GM12864 (cell line): ENCODE results near the gene KRT2.

Experiments used
- DNase-seq: peaks from one replicate; pipeline ENCODE4 v3.0.0-alpha.2; 2011; ENCODE audit warnings: low read depth
- H3K4me3 ChIP-seq: 2 replicates; pipeline ENCODE4 v1.5.1; 2011; ENCODE audit warnings: mild to moderate bottlenecking, low read depth, low read length, control low read depth
- CTCF ChIP-seq: IDR thresholded peaks from 2 replicates; pipeline ENCODE4 v1.5.1; 2011; ENCODE audit warnings: low read depth, mild to moderate bottlenecking, moderate library complexity, low read length, control low read depth, inconsistent platforms; ENCODE audit errors: missing control alignments

Gene KRT2

DNA sequence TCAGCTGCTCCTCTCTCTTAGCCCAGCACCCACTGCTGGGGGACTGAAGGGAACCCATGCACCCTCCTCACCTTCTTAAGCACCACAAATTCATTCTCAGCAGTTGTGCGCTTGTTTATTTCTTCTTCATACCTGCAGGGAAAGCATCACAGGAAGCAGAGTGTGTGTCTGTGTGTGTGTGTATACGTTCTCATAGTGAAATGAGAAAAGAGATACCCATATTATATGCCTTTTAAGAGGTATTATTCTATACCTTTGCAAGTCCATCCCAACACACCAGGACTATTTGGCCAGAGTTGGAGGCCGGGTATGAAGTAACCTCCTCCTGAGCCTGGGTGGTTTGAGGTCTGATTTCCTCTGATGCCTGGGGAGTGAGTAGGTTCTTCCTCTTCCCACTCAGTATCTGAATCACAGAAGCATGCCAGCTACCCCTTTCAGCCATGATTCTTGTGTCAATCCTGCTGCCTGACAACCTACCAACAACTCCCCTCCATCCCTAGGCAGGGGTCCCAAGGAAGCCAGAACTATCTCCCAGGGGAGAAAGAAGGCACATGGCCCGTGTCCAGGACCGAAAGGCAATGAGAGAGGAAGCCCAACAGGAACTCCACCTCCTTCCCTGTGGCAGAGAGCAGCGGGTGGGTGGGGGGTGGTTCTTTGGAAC lies 36.7 kb downstream of the KRT2 start:
- no peak overlapping the region for H3K4me3 ChIP-seq
- no peak for TF ChIP-seq CTCF
- DNase-seq, result no peak

DNA sequence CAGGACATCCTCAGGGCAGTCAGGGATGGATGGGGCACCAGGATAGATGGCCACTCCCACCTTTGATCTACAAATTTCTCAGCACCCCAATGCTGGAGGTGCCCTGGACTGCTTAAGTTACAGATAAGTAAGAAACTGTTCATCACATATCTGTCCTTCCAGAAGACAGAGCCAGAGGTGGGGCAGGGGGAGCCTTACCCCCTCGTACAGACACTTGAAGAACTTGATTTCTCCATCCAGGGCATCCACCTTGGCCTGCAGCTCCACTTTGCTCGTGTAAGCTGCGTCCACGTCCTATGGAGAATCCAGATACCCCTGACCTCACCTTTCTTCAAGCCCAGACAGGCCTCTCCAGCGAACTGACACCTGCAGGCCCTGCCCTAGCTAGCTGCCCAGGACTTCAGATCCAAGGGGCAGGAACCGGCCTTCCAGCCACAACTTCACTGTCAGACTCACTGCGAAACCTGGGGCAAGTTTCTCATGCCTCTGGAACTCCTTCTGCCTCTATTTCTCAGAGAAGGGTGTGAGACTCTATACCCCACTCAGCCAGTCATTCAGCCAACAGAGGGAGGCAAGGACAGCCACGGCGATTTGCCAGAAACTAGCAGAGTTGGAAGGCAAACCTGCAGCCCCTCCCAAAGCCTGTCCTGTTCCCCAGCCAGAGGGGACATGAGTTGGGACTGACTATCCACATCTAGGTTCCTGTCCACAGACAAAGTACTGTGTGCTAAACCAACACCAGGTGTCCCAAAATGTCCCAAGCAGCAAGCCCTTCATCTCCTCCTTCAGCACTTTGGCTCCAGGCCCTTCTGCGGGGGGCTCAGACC lies 37.4 kb downstream of the KRT2 start:
- DNase-seq, result no peak
- no peak overlapping the region for H3K4me3 ChIP-seq
- TF ChIP-seq CTCF, result no peak

- H3K4me3 ChIP-seq, result no peak overlapping the region
- no peak for TF ChIP-seq CTCF
- DNase-seq, result no peak
Observed at GRCh38 chr12:52613384-52614030, 38.5 kb downstream of the KRT2 start.

GRCh38 chr12:52612431-52613383 lies 39.3 kb downstream of the KRT2 start:
- TF ChIP-seq CTCF, result no peak
- no peak for DNase-seq
- no peak overlapping the region for H3K4me3 ChIP-seq

GRCh38 chr12:52611080-52611468 lies 40.9 kb downstream of the KRT2 start:
- no peak overlapping the region for H3K4me3 ChIP-seq
- DNase-seq, result no peak
- TF ChIP-seq CTCF, result no peak

- no peak overlapping the region for H3K4me3 ChIP-seq
- no peak for DNase-seq
- no peak for TF ChIP-seq CTCF
Observed at GRCh38 chr12:52608826-52609630, 43.0 kb downstream of the KRT2 start.
